ENCODE results near the gene NMB. TPM values are rescaled to one million over a fixed set of nuclear protein-coding genes. Genes with fewer than 3 reads are reported as not detected.

NMB gene
- total RNA-seq, 1 experiment from 2014 or later: 11.5 TPM

DNA sequence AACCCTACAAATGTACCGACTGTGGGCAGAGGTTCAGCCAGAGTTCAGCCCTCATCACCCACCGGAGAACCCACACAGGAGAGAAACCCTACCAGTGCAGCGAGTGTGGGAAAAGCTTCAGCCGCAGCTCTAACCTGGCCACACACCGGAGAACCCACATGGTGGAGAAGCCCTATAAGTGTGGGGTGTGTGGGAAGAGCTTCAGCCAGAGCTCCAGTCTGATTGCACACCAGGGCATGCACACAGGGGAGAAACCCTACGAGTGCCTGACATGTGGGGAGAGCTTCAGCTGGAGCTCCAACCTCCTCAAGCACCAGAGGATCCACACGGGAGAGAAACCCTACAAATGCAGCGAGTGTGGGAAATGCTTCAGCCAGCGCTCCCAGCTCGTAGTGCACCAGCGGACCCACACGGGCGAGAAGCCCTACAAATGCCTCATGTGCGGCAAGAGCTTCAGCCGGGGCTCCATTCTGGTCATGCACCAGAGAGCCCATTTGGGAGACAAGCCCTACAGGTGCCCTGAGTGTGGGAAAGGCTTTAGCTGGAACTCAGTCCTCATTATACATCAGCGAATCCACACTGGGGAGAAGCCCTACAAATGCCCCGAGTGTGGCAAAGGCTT lies 36.5 kb downstream of the NMB start:
- no peak overlapping the region for H2BK5ac ChIP-seq (ENCODE audit: insufficient read length, low read length)
- no peak overlapping the region for H2BK12ac ChIP-seq (ENCODE audit: insufficient read length, low read depth, low read length)
- no peak overlapping the region for H2BK120ac ChIP-seq (ENCODE audit: low read depth, low read length, poor library complexity, severe bottlenecking)
- H3K4me1 ChIP-seq (ENCODE audit: insufficient read depth, low read length): no peaks in the 10 kb centered on the region
- Mint-ChIP-seq H3K27me3 (ENCODE audit: low read depth) (peaks cover 10% of the 10 kb centered on the region), H3K9me3 (peaks cover 50 to 68% of the 10 kb centered on the region in 2 experiments), H3K4me1 (peaks cover 6 to 7% of the 10 kb centered on the region in 2 experiments), H3K36me3 (ENCODE audit: insufficient read depth in 1 of 3, low read depth in 3 of 3) (peaks cover 63 to 85% (median 75%) of the 10 kb centered on the region in 3 experiments), H3K27ac (no peak overlapping the region), H3K4me3 (no peak overlapping the region)
- no peak overlapping the region for H3K9ac ChIP-seq (ENCODE audit: extremely low read depth, insufficient read length, low read length)
- no peak overlapping the region for H2AFZ ChIP-seq (ENCODE audit: low read length)
- no peak overlapping the region for H3K27ac ChIP-seq (ENCODE audit: insufficient read length, low read depth, low read length)
- H3K18ac ChIP-seq (ENCODE audit: insufficient read length, low read depth, low read length): no peak overlapping the region
- no peak overlapping the region for H4K91ac ChIP-seq (ENCODE audit: insufficient read length, low read depth, low read length)
- no peak overlapping the region for H3K56ac ChIP-seq (ENCODE audit: insufficient read length, low read depth, low read length)
- H3K14ac ChIP-seq (ENCODE audit: insufficient read depth, low read length): no peak overlapping the region
- no peaks in the 10 kb centered on the region for H3K27me3 ChIP-seq (ENCODE audit: insufficient read depth, low read length)
- no peak overlapping the region for H2AK5ac ChIP-seq (ENCODE audit: insufficient read length, low read length)
- no peak overlapping the region for H2BK15ac ChIP-seq (ENCODE audit: low read depth, low read length)
- H3K23me2 ChIP-seq (ENCODE audit: insufficient read length, low read depth, low read length, poor library complexity, severe bottlenecking): no peaks in the 10 kb centered on the region
- no peak overlapping the region for H4K5ac ChIP-seq (ENCODE audit: insufficient read length, low read depth, low read length)
- no peak overlapping the region for H2BK20ac ChIP-seq (ENCODE audit: low read depth, low read length, poor library complexity, severe bottlenecking)
- WGBS (ENCODE audit: extremely low coverage, insufficient read length, low lambda C conversion rate): no CpG with 5 or more reads among the region's 17 CpGs
- no peak overlapping the region for H4K8ac ChIP-seq (replicated peaks; ENCODE audit: insufficient read length, low read depth, low read length)
- H3K79me1 ChIP-seq (ENCODE audit: insufficient read depth, low read depth, low read length, poor library complexity, severe bottlenecking): peaks cover 13% of the 10 kb centered on the region
- H3K9me3 ChIP-seq (ENCODE audit: control insufficient read depth, low read depth, low read length): peaks cover 36% of the 10 kb centered on the region
- no peak overlapping the region for H3K23ac ChIP-seq (ENCODE audit: insufficient read length, low read depth, low read length)
- H3K4me2 ChIP-seq (ENCODE audit: insufficient read depth, insufficient read length, low read length): no peak overlapping the region
- H3K4ac ChIP-seq (ENCODE audit: low read depth, low read length): no peak overlapping the region
- peaks cover 6% of the 10 kb centered on the region; the same call in 1 of the 2 replicates for H3K79me2 ChIP-seq (ENCODE audit: insufficient read depth, low read length)
- TF ChIP-seq, protein P1, sequence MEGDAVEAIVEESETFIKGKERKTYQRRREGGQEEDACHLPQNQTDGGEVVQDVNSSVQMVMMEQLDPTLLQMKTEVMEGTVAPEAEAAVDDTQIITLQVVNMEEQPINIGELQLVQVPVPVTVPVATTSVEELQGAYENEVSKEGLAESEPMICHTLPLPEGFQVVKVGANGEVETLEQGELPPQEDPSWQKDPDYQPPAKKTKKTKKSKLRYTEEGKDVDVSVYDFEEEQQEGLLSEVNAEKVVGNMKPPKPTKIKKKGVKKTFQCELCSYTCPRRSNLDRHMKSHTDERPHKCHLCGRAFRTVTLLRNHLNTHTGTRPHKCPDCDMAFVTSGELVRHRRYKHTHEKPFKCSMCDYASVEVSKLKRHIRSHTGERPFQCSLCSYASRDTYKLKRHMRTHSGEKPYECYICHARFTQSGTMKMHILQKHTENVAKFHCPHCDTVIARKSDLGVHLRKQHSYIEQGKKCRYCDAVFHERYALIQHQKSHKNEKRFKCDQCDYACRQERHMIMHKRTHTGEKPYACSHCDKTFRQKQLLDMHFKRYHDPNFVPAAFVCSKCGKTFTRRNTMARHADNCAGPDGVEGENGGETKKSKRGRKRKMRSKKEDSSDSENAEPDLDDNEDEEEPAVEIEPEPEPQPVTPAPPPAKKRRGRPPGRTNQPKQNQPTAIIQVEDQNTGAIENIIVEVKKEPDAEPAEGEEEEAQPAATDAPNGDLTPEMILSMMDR (conservative IDR thresholded peaks at IDR 0.05): no peak
- no peak for DNase-seq
- no peak overlapping the region for H3T11ph ChIP-seq (ENCODE audit: low read length)
- H4K20me1 ChIP-seq (ENCODE audit: control insufficient read depth, insufficient read depth, insufficient read length): no peaks in the 10 kb centered on the region

Measured in H9 (cell line).